Panc1 (cell line): Measurements from ENCODE around the gene CSKMT. TPM values are rescaled to one million over a fixed set of nuclear protein-coding genes. Genes with fewer than 3 reads are reported as not detected.

ENCODE experiments used
- ATAC-seq: fragments of 200-7000 bp; cut with Tn5 transposase; 2 replicates; pipeline ENCODE4 v1.9.1; 2020; ENCODE audit warnings: mild to moderate bottlenecking, moderate library complexity
- BruUV-seq: library from RNA; stranded (reverse); fragments of 400-500 nt; replicated peaks from 2 replicates; lab custom pipeline; 2021; lab: Mats Ljungman, UMichigan
- CTCF ChIA-PET: fragments of 300-600 bp; sonication (Branson Sonifier 250); formaldehyde crosslinking; loops from one replicate; lab custom pipeline; 2022; ENCODE audit warnings: antibody characterized with exemption; lab: Charles Lee
- POLR2A ChIA-PET: fragments of 300-600 bp; sonication (Branson Sonifier 250); formaldehyde crosslinking; loops from one replicate; lab custom pipeline; 2022; ENCODE audit warnings: antibody characterized with exemption; lab: Charles Lee
- DNase-seq: peaks from one replicate; pipeline ENCODE4 v3.0.0-alpha.2; 2010; ENCODE audit warnings: low read depth, low spot score
- H3K27ac ChIP-seq: 2 replicates; pipeline ENCODE4 v1.5.1; 2011; ENCODE audit warnings: mild to moderate bottlenecking, low read length, inconsistent platforms
- H3K27me3 ChIP-seq: fragments of 200-500 bp; sonication (Bioruptor generic); 2 replicates; pipeline ENCODE4 v1.6.0; 2014; ENCODE audit warnings: low read length, inconsistent platforms; ENCODE audit not compliant: control insufficient read depth, insufficient read depth
- H3K36me3 ChIP-seq: fragments of 200-500 bp; sonication (Bioruptor generic); 2 replicates; pipeline ENCODE4 v1.5.1; 2014; ENCODE audit warnings: inconsistent platforms, mild to moderate bottlenecking, low read length, moderate library complexity; ENCODE audit not compliant: control insufficient read depth, insufficient read depth
- H3K4me1 ChIP-seq: 2 replicates; pipeline ENCODE4 v1.5.1; 2011; ENCODE audit warnings: inconsistent platforms, mild to moderate bottlenecking, low read length, moderate library complexity; ENCODE audit not compliant: control insufficient read depth, insufficient read depth
- H3K4me3 ChIP-seq, 2 experiments: 2 replicates each; pipeline ENCODE4 v1.5.1; 2011 to 2012; ENCODE audit warnings: low read depth in 2 of 2, low read length in 2 of 2, mild to moderate bottlenecking in 2 of 2, inconsistent platforms in 1 of 2, moderate library complexity in 1 of 2
- H3K9me3 ChIP-seq: fragments of 200-500 bp; sonication (Bioruptor generic); 2 replicates; pipeline ENCODE4 v1.5.1; 2014; ENCODE audit warnings: low read depth, mild to moderate bottlenecking, inconsistent platforms, low read length, moderate library complexity; ENCODE audit not compliant: control insufficient read depth, insufficient read depth
- POLR2AphosphoS5 ChIP-seq: IDR thresholded peaks from 2 replicates; pipeline ENCODE4 v1.6.1; 2012; ENCODE audit warnings: mild to moderate bottlenecking, low read depth, low read length, moderate library complexity
- REST ChIP-seq, 2 experiments: IDR thresholded peaks; 2 replicates each; pipeline ENCODE4 v1.6.1; 2011 to 2012; ENCODE audit warnings: low read depth in 2 of 2, control low read depth in 1 of 2, low read length in 1 of 2, mild to moderate bottlenecking in 1 of 2, moderate library complexity in 1 of 2; ENCODE audit not compliant: insufficient read depth in 1 of 2
- SIN3A ChIP-seq: IDR thresholded peaks from 2 replicates; pipeline ENCODE4 v1.6.1; 2012; ENCODE audit warnings: low read depth, mild to moderate bottlenecking, low read length, moderate library complexity, borderline replicate concordance; ENCODE audit not compliant: insufficient read depth
- TCF7L2 ChIP-seq: IDR thresholded peaks from 2 replicates; pipeline ENCODE4 v1.6.1; 2011; ENCODE audit warnings: mild to moderate bottlenecking, low read depth, low read length, inconsistent platforms
- in situ Hi-C: cut with HindIII; loops from 2 replicates; pipeline ENCODE4 v1.10.0; 2016; ENCODE audit warnings: low sequenced_read_pairs, low pct_unique_long_range_greater_than_20kb
- intact Hi-C: fragments of 100-400 bp; cut with micrococcal nuclease; formaldehyde crosslinking; loops from one replicate; pipeline ENCODE4 v1.10.0; 2022; ENCODE audit not compliant: unreplicated experiment
- total RNA-seq: library from RNA; stranded (reverse); gene quantifications from one replicate; pipeline ENCODE4 v1.2.1, GENCODE V29; 2021; ENCODE audit not compliant: unreplicated experiment
- TF ChIP-seq, protein P1 (sequence below): fragments of 450-650 bp; IDR thresholded peaks from 2 replicates; pipeline ENCODE4 v1.5.1; 2017; ENCODE audit warnings: mild to moderate bottlenecking

The CSKMT gene
- total RNA-seq, 1 experiment from 2014 or later: 36.9 TPM

DNA sequence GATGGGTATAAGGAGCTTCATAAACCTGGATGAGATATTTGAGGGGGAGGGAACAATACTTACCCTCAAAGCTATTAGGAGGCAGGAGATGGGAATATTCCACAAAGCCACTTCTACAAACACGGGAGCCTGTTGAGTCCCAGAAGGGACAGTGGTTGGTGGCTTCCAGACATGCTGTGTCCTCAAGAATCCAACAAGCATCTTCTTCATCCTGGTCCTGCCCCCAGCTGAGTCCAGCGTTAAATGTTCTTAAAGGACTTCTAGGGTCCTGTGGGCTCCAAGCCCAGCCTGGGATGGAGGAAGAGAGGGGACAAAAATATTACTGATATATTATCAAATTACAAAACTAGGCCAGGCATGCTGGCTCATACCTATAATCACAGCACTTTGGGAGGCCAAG is 2.3 kb downstream of the CSKMT start:
- Histone ChIP-seq H3K9me3 (no peaks in the 10 kb centered on the region), H3K36me3 (peaks cover 6% of the 10 kb centered on the region), H3K4me3 (peak overlapping the region in 1 of 2 experiments; percentile 94; a peak in 3 of 4 replicates), H3K27me3 (no peaks in the 10 kb centered on the region), H3K4me1 (peaks cover 25% of the 10 kb centered on the region), H3K27ac (peak overlapping the region; percentile 99)
- BruUV-seq: no TSS peak
- intact Hi-C loops (no loop called here), in situ Hi-C loops (no loop called here)
- ChIA-PET CTCF (no interaction called here), POLR2A (interaction anchor here (0.5 to 2.1 kb wide), 3 partner anchors 8 to 66 kb away, joined by 3 to 4 read pairs (median 3); partner anchors contain the start of gene MTA2)
- DNase-seq: no peak
- no peak for ATAC-seq
- no peak for TF ChIP-seq SIN3A
- TF ChIP-seq POLR2AphosphoS5: 0 out of 2 replicates have a peak, but pooled peaks have one; percentile 15

GRCh38 chr11:62669420-62670161 is 4.5 kb downstream of the CSKMT start:
- Histone ChIP-seq H3K4me1 (peaks cover 33% of the 10 kb centered on the region), H3K36me3 (peaks cover 3% of the 10 kb centered on the region; the same call in 1 of the 2 replicates), H3K27ac (peak overlapping the region; percentile 82), H3K4me3 (peak overlapping the region; percentile 78 to 89), H3K27me3 (no peaks in the 10 kb centered on the region), H3K9me3 (no peaks in the 10 kb centered on the region)
- no peak for DNase-seq
- peak; percentile 7 for ATAC-seq
- ChIA-PET POLR2A (interaction anchor here (0.6 to 0.7 kb wide), 5 partner anchors 18 to 695 kb away, joined by 3 to 6 read pairs (median 4); partner anchors contain the start of gene POLR2G), CTCF (no interaction called here)
- TF ChIP-seq REST (IDR thresholded peaks at IDR 0.05; ENCODE audit: insufficient read depth in 1 of 2, low read depth in 2 of 2, low read length in 1 of 2): no peak
- TF ChIP-seq, protein P1, sequence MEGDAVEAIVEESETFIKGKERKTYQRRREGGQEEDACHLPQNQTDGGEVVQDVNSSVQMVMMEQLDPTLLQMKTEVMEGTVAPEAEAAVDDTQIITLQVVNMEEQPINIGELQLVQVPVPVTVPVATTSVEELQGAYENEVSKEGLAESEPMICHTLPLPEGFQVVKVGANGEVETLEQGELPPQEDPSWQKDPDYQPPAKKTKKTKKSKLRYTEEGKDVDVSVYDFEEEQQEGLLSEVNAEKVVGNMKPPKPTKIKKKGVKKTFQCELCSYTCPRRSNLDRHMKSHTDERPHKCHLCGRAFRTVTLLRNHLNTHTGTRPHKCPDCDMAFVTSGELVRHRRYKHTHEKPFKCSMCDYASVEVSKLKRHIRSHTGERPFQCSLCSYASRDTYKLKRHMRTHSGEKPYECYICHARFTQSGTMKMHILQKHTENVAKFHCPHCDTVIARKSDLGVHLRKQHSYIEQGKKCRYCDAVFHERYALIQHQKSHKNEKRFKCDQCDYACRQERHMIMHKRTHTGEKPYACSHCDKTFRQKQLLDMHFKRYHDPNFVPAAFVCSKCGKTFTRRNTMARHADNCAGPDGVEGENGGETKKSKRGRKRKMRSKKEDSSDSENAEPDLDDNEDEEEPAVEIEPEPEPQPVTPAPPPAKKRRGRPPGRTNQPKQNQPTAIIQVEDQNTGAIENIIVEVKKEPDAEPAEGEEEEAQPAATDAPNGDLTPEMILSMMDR: no peak
- no peak for TF ChIP-seq TCF7L2
- intact Hi-C loops: no loop called here
- BruUV-seq: no TSS peak
- in situ Hi-C loops: no loop called here

DNA sequence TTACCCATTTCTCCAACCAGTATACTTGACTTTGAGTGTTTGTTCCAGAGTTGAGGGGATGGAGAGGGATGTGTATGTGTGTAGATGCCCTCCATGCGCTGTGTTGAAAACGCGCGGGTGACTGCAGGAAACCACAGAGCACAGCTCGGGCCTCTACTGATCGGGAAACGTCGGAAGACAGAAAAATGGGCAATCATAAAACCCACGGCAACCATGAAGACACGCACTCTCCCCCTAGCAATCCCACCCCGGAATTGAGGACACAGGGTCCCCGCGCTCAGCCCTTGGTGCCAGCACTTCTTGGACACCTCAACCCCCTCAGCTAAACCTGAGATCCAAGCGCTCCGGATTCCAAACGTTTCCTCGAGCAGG is 6.1 kb downstream of the CSKMT start:
- ChIA-PET POLR2A (interaction anchor here (0.7 kb wide), 1 partner anchor 288 kb away, joined by 3 read pairs; no protein-coding TSS in a partner anchor), CTCF (interaction anchor here (0.6 kb wide), 1 partner anchor 107 kb away, joined by 5 read pairs; no protein-coding TSS in a partner anchor)
- DNase-seq: no peak
- H3K9me3 ChIP-seq: no peaks in the 10 kb centered on the region
- TF ChIP-seq TCF7L2 (no peak), POLR2AphosphoS5 (no peak), SIN3A (0 out of 2 replicates have a peak, but pooled peaks have one; percentile 35), REST (IDR thresholded peaks at IDR 0.05; ENCODE audit: insufficient read depth in 1 of 2, low read depth in 2 of 2, low read length in 1 of 2) (no peak)
- TF ChIP-seq, protein P1: no peak
- H3K4me3 ChIP-seq: peak overlapping the region; percentile 78 to 89
- no TSS peak for BruUV-seq
- in situ Hi-C loops (no loop called here), intact Hi-C loops (no loop called here)
- H3K4me1 ChIP-seq: peaks cover 33% of the 10 kb centered on the region
- peak overlapping the region; percentile 93 for H3K27ac ChIP-seq
- H3K27me3 ChIP-seq: no peaks in the 10 kb centered on the region
- ATAC-seq: peak; percentile 29
- peaks cover 2% of the 10 kb centered on the region; the same call in 1 of the 2 replicates for H3K36me3 ChIP-seq
